GM21786 (cell line): Measurements from ENCODE around the gene TMEM178B.
"Not testable (repeated sequence)": the region's sequence is repeated elsewhere in the genome, so short reads cannot be mapped to it uniquely, and the experiment has no call there.

ENCODE experiments used
- ATAC-seq: cut with Tn5 transposase; IDR thresholded peaks from one replicate; pipeline ENCODE4 v1.9.1; 2021; ENCODE audit not compliant: unreplicated experiment

TMEM178B gene

GRCh38 chr7:141302617-141303016, 228.8 kb downstream of the TMEM178B start:
- ATAC-seq: no peak

DNA sequence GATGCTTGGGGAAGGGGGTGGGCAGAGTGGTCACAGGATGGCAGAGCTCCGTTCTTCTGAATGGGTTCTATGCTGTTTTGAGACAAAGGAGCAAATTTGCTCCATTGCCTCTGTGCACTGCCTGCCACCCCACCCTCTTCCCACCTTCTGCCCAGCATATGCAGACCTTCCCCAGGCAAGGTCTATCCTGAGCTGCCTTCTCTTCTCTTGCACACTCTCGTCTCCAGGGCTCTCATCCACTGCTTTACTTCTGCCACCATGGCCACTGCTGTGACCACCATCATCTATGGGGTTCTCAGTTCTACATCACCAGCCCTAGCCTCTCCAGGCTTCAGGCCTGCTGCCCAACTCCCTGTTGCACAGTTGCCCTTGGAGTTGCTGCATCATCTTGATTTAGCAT, 230.4 kb downstream of the TMEM178B start:
- ATAC-seq: no peak

DNA sequence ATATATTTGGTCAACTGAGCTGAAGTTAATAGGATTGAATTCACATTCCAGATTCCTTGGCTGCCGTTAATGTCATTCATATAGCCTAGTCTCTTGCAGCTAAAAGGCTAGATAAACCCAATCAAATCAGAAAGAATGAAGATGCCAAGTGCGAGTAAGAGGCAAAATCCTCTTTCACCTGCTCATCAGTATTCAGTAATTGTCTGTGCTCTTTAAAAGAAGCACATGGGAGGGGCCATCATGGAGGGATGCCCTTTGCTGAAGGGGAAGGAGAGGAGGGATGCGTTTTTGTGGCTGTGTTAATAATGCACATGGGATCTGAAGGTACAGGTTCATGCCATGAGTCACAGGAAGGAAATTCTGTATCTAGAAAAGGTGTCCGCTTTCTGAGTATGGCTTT, 232.2 kb downstream of the TMEM178B start:
- ATAC-seq: no peak

- no peak for ATAC-seq
Measured at GRCh38 chr7:141312395-141312794, 238.5 kb downstream of the TMEM178B start.

- no peak for ATAC-seq
Measured at GRCh38 chr7:141312828-141313521, 239.1 kb downstream of the TMEM178B start.

DNA sequence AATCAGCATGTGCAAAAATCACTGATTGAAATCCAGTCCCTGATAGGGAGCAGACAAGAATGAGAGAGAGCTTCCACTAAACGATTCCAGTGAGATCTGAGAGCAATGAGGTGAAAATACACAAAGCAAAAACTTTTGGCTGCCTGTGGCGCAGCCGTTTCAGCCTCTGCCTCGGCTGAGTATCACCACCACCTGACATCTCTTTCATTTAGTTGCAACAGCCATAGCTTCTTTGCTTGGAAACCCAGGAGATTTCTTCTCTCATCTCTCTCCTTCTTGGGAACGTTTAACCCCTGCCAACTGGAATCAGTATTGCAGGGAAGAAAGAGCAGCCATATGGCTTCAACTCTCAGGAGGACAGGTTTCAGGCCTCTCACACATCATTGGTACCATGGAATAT, 240.0 kb downstream of the TMEM178B start:
- no peak for ATAC-seq

GRCh38 chr7:141317033-141317585, 243.2 kb downstream of the TMEM178B start:
- no peak for ATAC-seq

- no peak for ATAC-seq
Measured at GRCh38 chr7:141320287-141320686, 246.4 kb downstream of the TMEM178B start.

- ATAC-seq: no peak
Measured at GRCh38 chr7:141322383-141322782, 248.5 kb downstream of the TMEM178B start.

DNA sequence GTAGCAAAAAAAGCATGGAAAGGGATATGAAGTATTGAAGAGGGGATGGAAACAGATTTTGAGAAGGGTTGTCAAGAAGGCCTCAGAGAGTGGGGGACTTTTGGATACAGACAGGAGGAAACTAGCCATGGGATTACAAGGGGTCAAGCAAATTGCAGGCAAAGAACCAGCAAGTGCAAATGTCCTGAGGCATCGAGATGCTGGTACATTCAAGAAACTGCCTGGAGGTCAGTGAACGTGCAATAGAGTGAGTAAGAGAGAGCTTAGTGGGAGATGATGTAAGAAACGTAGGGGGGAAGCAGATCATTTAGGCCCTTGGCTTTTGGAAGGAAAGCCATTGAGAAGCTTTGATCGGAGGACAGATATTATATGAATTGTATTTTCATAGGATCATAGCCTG, 250.0 kb downstream of the TMEM178B start:
- ATAC-seq: no peak

DNA sequence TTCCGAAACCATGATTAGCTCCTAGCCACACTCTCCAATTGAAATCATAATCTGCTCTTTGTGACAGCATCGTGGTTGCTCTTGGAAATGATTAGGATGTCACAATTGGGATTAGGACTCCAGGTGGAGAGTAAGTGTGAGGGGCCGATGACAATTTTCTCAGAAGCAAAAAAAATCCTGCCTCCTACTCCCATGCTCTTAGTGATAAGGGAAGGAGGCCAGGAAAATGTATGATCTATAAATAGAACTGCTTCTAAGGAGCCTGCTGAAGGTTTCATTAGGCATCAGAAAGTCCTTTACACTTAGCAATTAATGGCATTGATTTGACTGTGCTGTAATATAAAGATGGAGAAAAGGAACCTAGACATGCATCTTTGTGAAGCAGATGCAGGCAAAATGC, 251.0 kb downstream of the TMEM178B start:
- ATAC-seq: no peak

- no peak for ATAC-seq
Measured at GRCh38 chr7:141325275-141325674, 251.4 kb downstream of the TMEM178B start.

GRCh38 chr7:141328290-141328689, 254.4 kb downstream of the TMEM178B start:
- ATAC-seq: no peak

DNA sequence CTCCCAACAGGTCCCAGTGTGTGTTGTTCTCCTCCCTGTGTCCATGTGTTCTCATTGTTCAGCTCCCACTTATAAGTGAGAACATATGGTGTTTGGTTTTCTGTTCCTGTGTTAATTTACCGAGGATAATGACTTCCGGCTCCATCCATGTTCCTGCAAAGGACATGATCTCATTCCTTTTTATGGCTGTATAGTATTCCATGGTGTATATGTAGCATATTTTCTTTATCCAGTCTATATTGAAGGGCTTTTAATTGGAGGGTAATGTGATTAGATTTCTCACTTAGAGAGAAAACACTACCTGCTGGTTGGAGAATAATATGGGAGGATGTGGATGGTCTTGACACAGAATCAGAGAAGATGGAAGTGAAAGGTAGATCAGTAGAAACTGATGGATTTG, 256.4 kb downstream of the TMEM178B start:
- not testable (repeated sequence) for ATAC-seq

- no peak for ATAC-seq
Measured at GRCh38 chr7:141333459-141333858, 259.6 kb downstream of the TMEM178B start.

- no peak for ATAC-seq
Measured at GRCh38 chr7:141335164-141335563, 261.3 kb downstream of the TMEM178B start.

GRCh38 chr7:141339603-141340002, 265.7 kb downstream of the TMEM178B start:
- no peak for ATAC-seq

DNA sequence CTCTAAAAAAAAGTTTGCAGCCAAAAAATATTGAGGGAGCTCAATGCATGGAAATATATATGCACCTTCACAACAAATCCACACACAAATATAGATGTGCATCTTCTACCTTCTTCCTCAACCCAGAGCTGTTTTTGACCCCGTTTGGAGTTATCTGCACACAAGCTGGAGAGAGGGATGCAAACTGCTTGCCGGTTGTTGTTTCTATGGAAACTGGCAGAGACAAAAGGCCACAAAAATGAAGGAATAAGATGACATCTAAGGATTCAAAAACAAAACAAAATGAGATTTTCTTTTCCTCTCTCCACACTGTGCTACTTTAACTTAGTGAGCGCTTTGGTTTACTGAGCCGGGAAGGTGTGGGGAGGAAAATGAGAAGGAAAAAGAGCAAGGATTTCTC, 267.1 kb downstream of the TMEM178B start:
- no peak for ATAC-seq

DNA sequence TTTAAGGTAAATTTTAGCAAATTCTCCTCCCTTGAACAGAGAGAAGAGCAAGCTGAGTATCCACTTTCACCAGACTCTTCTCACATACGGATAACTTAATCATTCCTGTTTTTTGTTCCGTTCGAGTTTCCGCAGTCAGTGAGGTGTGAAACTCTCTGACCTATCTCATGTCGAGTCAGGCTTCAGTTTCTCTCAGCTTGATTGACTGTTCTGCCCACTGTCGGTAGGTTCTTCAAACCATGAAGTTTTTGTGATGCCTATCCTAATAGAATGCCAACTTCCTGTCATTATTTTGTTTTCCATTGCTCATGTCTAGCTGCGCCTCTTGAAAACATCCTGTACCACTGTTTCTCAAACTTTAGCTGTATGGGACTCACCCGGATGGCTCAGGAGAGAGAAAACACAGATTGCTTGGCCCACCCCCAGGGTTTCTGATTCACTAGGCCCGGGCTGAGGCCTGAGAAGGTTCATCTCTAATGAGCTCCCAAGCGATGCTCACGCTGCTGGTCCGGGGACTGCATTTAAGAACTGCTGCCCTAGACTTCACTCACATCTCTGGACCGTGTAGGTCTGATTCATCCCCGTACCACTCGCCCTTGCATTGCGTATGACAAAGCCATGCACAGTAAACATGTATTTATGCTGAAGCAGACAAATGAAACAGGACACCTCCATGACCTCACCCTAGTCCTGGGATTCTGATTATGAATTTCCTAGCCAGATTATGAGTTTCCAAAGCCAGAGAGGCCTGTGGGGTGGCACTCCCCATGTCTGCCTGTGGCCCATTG, 269.0 kb downstream of the TMEM178B start:
- no peak for ATAC-seq

GRCh38 chr7:141344153-141344935, 270.5 kb downstream of the TMEM178B start:
- no peak for ATAC-seq

- ATAC-seq: no peak
Measured at GRCh38 chr7:141348728-141349127, 274.9 kb downstream of the TMEM178B start.
